WTC11 (cell line): ENCODE data around the gene SUPT7L. TPM values are rescaled to one million over a fixed set of nuclear protein-coding genes. Genes with fewer than 3 reads are reported as not detected.

Experiments
- ATAC-seq: fragments of 200-7000 bp; cut with Tn5 transposase; 2 replicates; pipeline ENCODE4 v1.10.0; 2021; ENCODE audit warnings: mild to moderate bottlenecking, moderate library complexity
- CTCF ChIA-PET: fragments of 300-600 bp; sonication (Branson Sonifier 250); formaldehyde crosslinking; loops from one replicate; lab custom pipeline; 2021; ENCODE audit warnings: antibody characterized with exemption; lab: Charles Lee
- POLR2A ChIA-PET: fragments of 350-600 bp; sonication (Branson Sonifier 250); formaldehyde crosslinking; loops from one replicate; lab custom pipeline; 2021; ENCODE audit warnings: antibody characterized with exemption; lab: Charles Lee
- DNase-seq: peaks from one replicate; pipeline ENCODE4 v3.0.0; 2021; ENCODE audit warnings: low spot score
- H3K27ac Mint-ChIP-seq: 2 replicates; pipeline ENCODE4 v1.8.0; 2021; ENCODE audit warnings: mixed read lengths
- H3K27me3 Mint-ChIP-seq: 2 replicates; pipeline ENCODE4 v1.8.0; 2021; ENCODE audit warnings: low read depth, mild to moderate bottlenecking, moderate library complexity, mixed read lengths
- H3K36me3 Mint-ChIP-seq: 2 replicates; pipeline ENCODE4 v1.8.0; 2021; ENCODE audit warnings: mixed read lengths
- H3K4me1 Mint-ChIP-seq: 2 replicates; pipeline ENCODE4 v1.8.0; 2022; ENCODE audit warnings: mixed read lengths
- H3K4me3 Mint-ChIP-seq: 2 replicates; pipeline ENCODE4 v1.8.0; 2021; ENCODE audit warnings: mild to moderate bottlenecking, moderate library complexity, mixed read lengths
- H3K9me3 Mint-ChIP-seq: 2 replicates; pipeline ENCODE4 v1.8.0; 2021; ENCODE audit warnings: mixed read lengths
- AFF4 ChIP-seq: sonication (generic); formaldehyde crosslinking; IDR thresholded peaks from 2 replicates; pipeline ENCODE4 v1.8.1; 2023; ENCODE audit warnings: mild to moderate bottlenecking, missing genetic modification reagents, borderline replicate concordance
- ARID4B ChIP-seq: sonication (generic); formaldehyde crosslinking; IDR thresholded peaks from 2 replicates; pipeline ENCODE4 v1.8.0; 2023; ENCODE audit warnings: missing genetic modification reagents, mild to moderate bottlenecking, borderline replicate concordance
- CDX4 ChIP-seq: fragments of 250-450 bp; sonication (Bioruptor Pico); IDR thresholded peaks from 2 replicates; pipeline ENCODE4 v1.9.0; 2021; ENCODE audit warnings: moderate library complexity, mild to moderate bottlenecking, inconsistent platforms, borderline replicate concordance
- CREB1 ChIP-seq: sonication (generic); formaldehyde crosslinking; IDR thresholded peaks from 2 replicates; pipeline ENCODE4 v1.8.0; 2023; ENCODE audit warnings: mild to moderate bottlenecking, missing genetic modification reagents
- E2F4 ChIP-seq: sonication (generic); formaldehyde crosslinking; IDR thresholded peaks from 2 replicates; pipeline ENCODE4 v1.8.1; 2022; ENCODE audit warnings: low read depth, mild to moderate bottlenecking, moderate library complexity, missing genetic modification reagents, borderline replicate concordance
- E2F5 ChIP-seq: sonication (generic); formaldehyde crosslinking; IDR thresholded peaks from 2 replicates; pipeline ENCODE4 v1.8.1; 2022; ENCODE audit warnings: mild to moderate bottlenecking, moderate library complexity, missing genetic modification reagents
- EMX1 ChIP-seq: fragments of 250-450 bp; sonication (Bioruptor Pico); IDR thresholded peaks from 2 replicates; pipeline ENCODE4 v1.8.0; 2021; ENCODE audit warnings: mild to moderate bottlenecking
- MYBL2 ChIP-seq: sonication (generic); formaldehyde crosslinking; IDR thresholded peaks from 2 replicates; pipeline ENCODE4 v1.8.1; 2023; ENCODE audit warnings: mild to moderate bottlenecking, moderate library complexity, missing genetic modification reagents
- NFATC4 ChIP-seq: fragments of 250-450 bp; sonication (Bioruptor Pico); IDR thresholded peaks from 2 replicates; pipeline ENCODE4 v1.9.0; 2021; ENCODE audit warnings: mild to moderate bottlenecking
- NR1H2 ChIP-seq: sonication (generic); formaldehyde crosslinking; IDR thresholded peaks from 2 replicates; pipeline ENCODE4 v1.9.0; 2021; ENCODE audit warnings: mild to moderate bottlenecking, moderate library complexity, missing genetic modification reagents
- RELA ChIP-seq: sonication (generic); formaldehyde crosslinking; IDR thresholded peaks from 2 replicates; pipeline ENCODE4 v1.8.1; 2022; ENCODE audit warnings: missing genetic modification reagents, mild to moderate bottlenecking, borderline replicate concordance
- SP1 ChIP-seq: sonication (generic); formaldehyde crosslinking; conservative IDR thresholded peaks from 2 replicates; pipeline ENCODE4 v1.8.1; 2022; ENCODE audit warnings: missing genetic modification reagents
- TCF7 ChIP-seq: sonication (generic); formaldehyde crosslinking; IDR thresholded peaks from 2 replicates; pipeline ENCODE4 v1.8.0; 2022; ENCODE audit warnings: mild to moderate bottlenecking, low read depth, missing genetic modification reagents, moderate library complexity
- TEAD1 ChIP-seq: sonication (generic); formaldehyde crosslinking; IDR thresholded peaks from 2 replicates; pipeline ENCODE4 v1.8.0; 2022; ENCODE audit warnings: mild to moderate bottlenecking, missing genetic modification reagents
- ZNF121 ChIP-seq: sonication (generic); formaldehyde crosslinking; IDR thresholded peaks from 2 replicates; pipeline ENCODE4 v1.8.0; 2023; ENCODE audit warnings: missing genetic modification reagents
- ZNF281 ChIP-seq: sonication (generic); formaldehyde crosslinking; IDR thresholded peaks from 2 replicates; pipeline ENCODE4 v1.8.0; 2023; ENCODE audit warnings: mild to moderate bottlenecking, missing genetic modification reagents
- ZNF317 ChIP-seq: sonication (generic); formaldehyde crosslinking; IDR thresholded peaks from 2 replicates; pipeline ENCODE4 v1.8.1; 2023; ENCODE audit warnings: low read depth, mild to moderate bottlenecking, moderate library complexity, missing genetic modification reagents, borderline replicate concordance
- ZNF423 ChIP-seq: fragments of 250-450 bp; sonication (Bioruptor Pico); IDR thresholded peaks from 2 replicates; pipeline ENCODE4 v2.1.2; 2022; ENCODE audit warnings: mild to moderate bottlenecking, moderate library complexity
- ZNF671 ChIP-seq: fragments of 250-450 bp; sonication (Bioruptor Pico); IDR thresholded peaks from 2 replicates; pipeline ENCODE4 v1.8.0; 2021; ENCODE audit warnings: mild to moderate bottlenecking
- ZSCAN18 ChIP-seq: fragments of 250-450 bp; sonication (Bioruptor Pico); IDR thresholded peaks from 2 replicates; pipeline ENCODE4 v2.1.2; 2022; ENCODE audit warnings: mild to moderate bottlenecking, moderate library complexity
- total RNA-seq: library from RNA; stranded (reverse); gene quantifications from 3 replicates; pipeline ENCODE4 v1.2.3, GENCODE V29; 2021

SUPT7L gene
- total RNA-seq, 1 experiment from 2014 or later, result 22.6 TPM

GRCh38 chr2:27712522-27712921, 49.1 kb upstream of the SUPT7L start:
- POLR2A ChIA-PET, result interaction anchor here (1.1 to 1.4 kb wide), 2 partner anchors 23 to 40 kb away, joined by 3 read pairs; no protein-coding TSS in a partner anchor
- peaks cover 17% of the 10 kb centered on the region for H3K27me3 Mint-ChIP-seq
- CTCF ChIA-PET, result interaction anchor here (0.8 to 3.2 kb wide), 4 partner anchors 9 to 29 kb away, joined by 3 to 22 read pairs (median 8); no protein-coding TSS in a partner anchor
- no peaks in the 10 kb centered on the region for H3K36me3 Mint-ChIP-seq
- no peak overlapping the region for H3K27ac Mint-ChIP-seq
- peaks cover 18% of the 10 kb centered on the region for H3K4me1 Mint-ChIP-seq
- ATAC-seq, result no peak
- TF ChIP-seq ZNF423 (CRISPR knock-in tag) (no peak), CREB1 (CRISPR knock-in tag) (no peak), E2F4 (CRISPR knock-in tag) (no peak), EMX1 (no peak)
- no peaks in the 10 kb centered on the region for H3K9me3 Mint-ChIP-seq
- no peak for DNase-seq
- H3K4me3 Mint-ChIP-seq, result no peak overlapping the region

GRCh38 chr2:27711804-27712203, 48.4 kb upstream of the SUPT7L start:
- Mint-ChIP-seq H3K4me1 (peaks cover 14% of the 10 kb centered on the region), H3K27ac (no peak overlapping the region), H3K36me3 (no peaks in the 10 kb centered on the region), H3K9me3 (no peaks in the 10 kb centered on the region), H3K27me3 (peaks cover 13% of the 10 kb centered on the region), H3K4me3 (no peak overlapping the region)
- ChIA-PET CTCF (interaction anchor here (0.5 to 3.2 kb wide), 4 partner anchors 8 to 31 kb away, joined by 3 to 22 read pairs (median 9); no protein-coding TSS in a partner anchor), POLR2A (interaction anchor here (1.1 to 1.4 kb wide), 2 partner anchors 23 to 41 kb away, joined by 3 read pairs; no protein-coding TSS in a partner anchor)
- DNase-seq, result no peak
- ATAC-seq, result no peak
- TF ChIP-seq ZNF317 (CRISPR knock-in tag) (no peak), TEAD1 (CRISPR knock-in tag) (no peak), SP1 (CRISPR knock-in tag) (no peak), AFF4 (CRISPR knock-in tag) (no peak), NFATC4 (CRISPR knock-in tag) (no peak), NR1H2 (CRISPR knock-in tag) (no peak), ZNF671 (no peak), RELA (no peak), TCF7 (CRISPR knock-in tag) (no peak), ZSCAN18 (CRISPR knock-in tag) (no peak), CREB1 (CRISPR knock-in tag) (no peak), E2F5 (no peak), ARID4B (CRISPR knock-in tag) (no peak), ZNF121 (CRISPR knock-in tag) (no peak), CDX4 (CRISPR knock-in tag) (no peak), MYBL2 (CRISPR knock-in tag) (no peak), ZNF281 (CRISPR knock-in tag) (no peak)
